ENCODE results near the gene GRIFIN. TPM values are rescaled to one million over a fixed set of nuclear protein-coding genes. Genes with fewer than 3 reads are reported as not detected.
A peak's percentile ranks its signal among the peaks of the same experiment; 100 is the strongest.

The GRIFIN gene
- total and polyA plus RNA-seq, 7 donors, result not detected

GRCh38 chr7:2495418-2496299 is 19.5 kb upstream of the GRIFIN start:
- H3K4me3 ChIP-seq, result no peak overlapping the region

GRCh38 chr7:2494191-2495130 is 18.3 kb upstream of the GRIFIN start:
- Histone ChIP-seq H3K27ac (no peak overlapping the region), H3K27me3 (peaks cover 0 to 63% (median 32%) of the 10 kb centered on the region in 3 donors), H3K4me1 (no peaks in the 10 kb centered on the region), H3K4me3 (no peak overlapping the region), H3K9me3 (no peaks in the 10 kb centered on the region), H3K36me3 (no peaks in the 10 kb centered on the region)
- DNase-seq, result no peak
- no peak for TF ChIP-seq EP300 (IDR thresholded peaks at IDR 0.05)
- 32 to 64% methylated on average over 32 of the region's 32 CpGs for WGBS, 2 donors
- intact Hi-C loops (cut with DNase I), result no loop called here

More at GRCh38 chr7:2495418-2496299, 19.5 kb upstream of the GRIFIN start:
- 28 to 74% methylated on average over 25 of the region's 25 CpGs for WGBS, 2 donors
- Histone ChIP-seq H3K9me3 (no peaks in the 10 kb centered on the region), H3K27me3 (peaks cover 0 to 63% (median 32%) of the 10 kb centered on the region in 3 donors), H3K27ac (no peak overlapping the region), H3K4me1 (no peaks in the 10 kb centered on the region), H3K36me3 (no peaks in the 10 kb centered on the region)
- intact Hi-C loops (cut with DNase I), result no loop called here
- TF ChIP-seq EP300 (IDR thresholded peaks at IDR 0.05) (no peak), POLR2A (IDR thresholded peaks at IDR 0.05) (no peak), POLR2AphosphoS5 (IDR thresholded peaks at IDR 0.05) (no peak), CTCF (IDR thresholded peaks at IDR 0.05) (no peak)
- no peak for DNase-seq

- H3K4me3 ChIP-seq, result no peak overlapping the region
- no peak for TF ChIP-seq EP300 (IDR thresholded peaks at IDR 0.05)
- TF ChIP-seq CTCF (IDR thresholded peaks at IDR 0.05), result no peak
- no peak for TF ChIP-seq POLR2A (IDR thresholded peaks at IDR 0.05)
- no peak for TF ChIP-seq POLR2AphosphoS5 (IDR thresholded peaks at IDR 0.05)
- no peaks in the 10 kb centered on the region for H3K36me3 ChIP-seq
- H3K27me3 ChIP-seq, result peaks cover 0 to 55% (median 27%) of the 10 kb centered on the region in 3 donors
- no peak overlapping the region for H3K27ac ChIP-seq
- WGBS, 2 donors, result 48 to 66% methylated on average over 10 to 11 of the region's 11 CpGs
- intact Hi-C loops (cut with DNase I), result no loop called here
- no peak for DNase-seq
- H3K4me1 ChIP-seq, result no peaks in the 10 kb centered on the region
- H3K9me3 ChIP-seq, result no peaks in the 10 kb centered on the region
These were observed 17.3 kb upstream of the GRIFIN start for GRCh38 chr7:2493205-2494164.

- Histone ChIP-seq H3K9me3 (no peaks in the 10 kb centered on the region), H3K27me3 (peaks cover 0 to 55% (median 27%) of the 10 kb centered on the region in 3 donors), H3K4me3 (no peak overlapping the region), H3K4me1 (peaks cover 0 to 11% (median 10%) of the 10 kb centered on the region in 4 donors), H3K36me3 (no peaks in the 10 kb centered on the region), H3K27ac (no peak overlapping the region)
- intact Hi-C loops (cut with DNase I), result no loop called here
- TF ChIP-seq POLR2A (IDR thresholded peaks at IDR 0.05) (no peak), POLR2AphosphoS5 (IDR thresholded peaks at IDR 0.05) (no peak)
- DNase-seq, result no peak
- 99% methylated on average over 2 of the region's 2 CpGs for WGBS, 2 donors
These were observed 15.8 kb upstream of the GRIFIN start for GRCh38 chr7:2492038-2492437.

GRCh38 chr7:2490181-2490651 is 14.0 kb upstream of the GRIFIN start:
- intact Hi-C loops (cut with DNase I), result no loop called here
- no peak for DNase-seq
- Histone ChIP-seq H3K27me3 (peaks cover 0 to 51% (median 16%) of the 10 kb centered on the region in 3 donors), H3K4me3 (no peak overlapping the region), H3K36me3 (no peaks in the 10 kb centered on the region), H3K4me1 (peaks cover 0 to 12% (median 10%) of the 10 kb centered on the region in 4 donors), H3K27ac (peak overlapping the region; percentile 17 to 60 (median 34)), H3K9me3 (no peaks in the 10 kb centered on the region)
- WGBS, 2 donors, result 66 to 73% methylated on average over 13 of the region's 13 CpGs
- no peak for TF ChIP-seq POLR2A (IDR thresholded peaks at IDR 0.05)
- TF ChIP-seq POLR2AphosphoS5 (IDR thresholded peaks at IDR 0.05), result no peak
- TF ChIP-seq CTCF (IDR thresholded peaks at IDR 0.05), result no peak
- no peak for TF ChIP-seq EP300 (IDR thresholded peaks at IDR 0.05)

Data from sigmoid colon (tissue), 7 donors.